Immature natural killer cell (primary cell): ENCODE data around the gene ATF4. TPM values are rescaled to one million over a fixed set of nuclear protein-coding genes. Genes with fewer than 3 reads are reported as not detected.
A peak's percentile ranks its signal among the peaks of the same experiment; 100 is the strongest.

ENCODE experiments used
- DNase-seq, 3 donors: peaks; one replicate each; pipeline ENCODE4 v3.0.0; 2022; ENCODE audit warnings: mixed read lengths in 1 of 3
- H3K27ac Mint-ChIP-seq, 6 donors: one replicate each; pipeline ENCODE4 v1.8.0; 2020; ENCODE audit warnings: mixed read lengths in 6 of 6, mild to moderate bottlenecking in 5 of 6, inconsistent platforms in 4 of 6, moderate library complexity in 3 of 6
- H3K27me3 Mint-ChIP-seq, 3 donors: one replicate each; pipeline ENCODE4 v1.8.0; 2020 to 2021; ENCODE audit warnings: low read depth in 3 of 3, mild to moderate bottlenecking in 3 of 3, mixed read lengths in 3 of 3, moderate library complexity in 3 of 3, inconsistent platforms in 1 of 3
- H3K36me3 Mint-ChIP-seq, 3 donors: one replicate each; pipeline ENCODE4 v1.8.0; 2020; ENCODE audit warnings: mixed read lengths in 3 of 3, inconsistent platforms in 2 of 3, mild to moderate bottlenecking in 2 of 3
- H3K4me1 Mint-ChIP-seq, 2 donors: one replicate each; pipeline ENCODE4 v1.8.0; 2020; ENCODE audit warnings: inconsistent platforms in 2 of 2, mild to moderate bottlenecking in 2 of 2, mixed read lengths in 2 of 2, moderate library complexity in 1 of 2
- H3K4me3 Mint-ChIP-seq, 5 donors: one replicate each; pipeline ENCODE4 v1.8.0; 2020; ENCODE audit warnings: mild to moderate bottlenecking in 5 of 5, mixed read lengths in 5 of 5, inconsistent platforms in 3 of 5, moderate library complexity in 3 of 5
- H3K9me3 Mint-ChIP-seq, 6 donors: one replicate each; pipeline ENCODE4 v1.8.0; 2020; ENCODE audit warnings: mild to moderate bottlenecking in 6 of 6, mixed read lengths in 6 of 6, inconsistent platforms in 4 of 6, moderate library complexity in 3 of 6
- polyA plus RNA-seq, 3 donors: library from polyadenylated mRNA; unstranded; fragments of 300-500 nt; fragmentation: Illumina TruSeq; gene quantifications; one replicate each; pipeline ENCODE4 v1.2.3, GENCODE V29; 2021

ATF4 gene
- polyA plus RNA-seq, 3 donors from 2014 or later, result 48.9 to 113 (median 69.4) TPM

GRCh38 chr22:39532215-39533073 lies 12.1 kb downstream of the ATF4 start, which contains the start of gene RPS19BP1:
Gene RPS19BP1, minus strand, starts transcription at chr22:39532748. Its CDS starts 10 bp downstream, at chr22:39532738.
- Mint-ChIP-seq H3K4me1 (peaks cover 52 to 53% of the 10 kb centered on the region in 2 donors), H3K27me3 (peaks cover 2 to 12% (median 10%) of the 10 kb centered on the region in 3 donors), H3K4me3 (peak within 1 kb of the TSS; percentile 95 to 98 (median 97)), H3K9me3 (no peaks in the 10 kb centered on the region), H3K36me3 (peaks cover 0 to 6% (median 4%) of the 10 kb centered on the region in 3 donors), H3K27ac (peak within 1 kb of the TSS; percentile 92 to 98 (median 96))
- peak; percentile 99 for DNase-seq

GRCh38 chr22:39534092-39534506 lies 13.7 kb downstream of the ATF4 start:
- H3K27me3 Mint-ChIP-seq, result peaks cover 2 to 10% (median 8%) of the 10 kb centered on the region in 3 donors
- H3K4me1 Mint-ChIP-seq, result peaks cover 37 to 40% of the 10 kb centered on the region in 2 donors
- no peak for DNase-seq
- H3K9me3 Mint-ChIP-seq, result no peaks in the 10 kb centered on the region
- peaks cover 0 to 6% (median 4%) of the 10 kb centered on the region in 3 donors for H3K36me3 Mint-ChIP-seq
- H3K27ac Mint-ChIP-seq, result peak overlapping the region in 2 of 6 donors; percentile 8 to 24
- peak overlapping the region in 1 of 5 donors; percentile 21 for H3K4me3 Mint-ChIP-seq

GRCh38 chr22:39534591-39535356 lies 14.4 kb downstream of the ATF4 start:
- peaks cover 2 to 9% (median 8%) of the 10 kb centered on the region in 3 donors for H3K27me3 Mint-ChIP-seq

DNA sequence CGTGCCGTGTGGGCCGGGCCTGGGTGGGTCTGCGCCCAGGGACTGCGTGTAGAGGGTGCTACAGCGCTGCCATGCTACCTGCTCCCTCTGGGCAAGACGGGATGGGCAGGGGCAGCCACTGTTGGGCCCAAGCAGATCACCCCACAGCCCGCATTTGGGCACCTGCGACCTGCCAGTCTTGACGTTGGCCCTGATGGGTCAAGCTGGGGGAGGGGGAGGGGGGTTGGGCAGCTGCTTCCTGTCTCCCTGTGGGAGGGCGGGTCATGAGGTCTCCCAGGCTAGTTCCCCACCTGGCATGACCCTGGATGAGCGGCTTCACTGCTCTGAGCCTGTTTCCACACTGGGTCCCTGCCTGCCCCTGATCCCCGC lies 15.0 kb downstream of the ATF4 start:
- peaks cover 25 to 28% of the 10 kb centered on the region in 2 donors for H3K4me1 Mint-ChIP-seq
- H3K4me3 Mint-ChIP-seq, result no peak overlapping the region
- H3K36me3 Mint-ChIP-seq, result peaks cover 0 to 2% (median 0%) of the 10 kb centered on the region in 3 donors
- H3K27ac Mint-ChIP-seq, result no peak overlapping the region
- no peak for DNase-seq
- H3K9me3 Mint-ChIP-seq, result no peaks in the 10 kb centered on the region
- H3K27me3 Mint-ChIP-seq, result peaks cover 2 to 6% (median 6%) of the 10 kb centered on the region in 3 donors

More at GRCh38 chr22:39534591-39535356, 14.4 kb downstream of the ATF4 start:
- H3K4me3 Mint-ChIP-seq, result peak overlapping the region in 2 of 5 donors; percentile 20 to 21
- no peak overlapping the region for H3K27ac Mint-ChIP-seq
- H3K9me3 Mint-ChIP-seq, result no peaks in the 10 kb centered on the region
- peaks cover 0 to 6% (median 4%) of the 10 kb centered on the region in 3 donors for H3K36me3 Mint-ChIP-seq
- peak; percentile 66 to 74 (median 73) for DNase-seq
- H3K4me1 Mint-ChIP-seq, result peaks cover 30 to 33% of the 10 kb centered on the region in 2 donors

GRCh38 chr22:39535831-39536449 lies 15.6 kb downstream of the ATF4 start:
- H3K27ac Mint-ChIP-seq, result no peak overlapping the region
- no peak for DNase-seq
- peaks cover 0 to 2% (median 0%) of the 10 kb centered on the region in 3 donors for H3K36me3 Mint-ChIP-seq
- H3K9me3 Mint-ChIP-seq, result no peaks in the 10 kb centered on the region
- H3K4me3 Mint-ChIP-seq, result no peak overlapping the region
- peaks cover 2 to 6% (median 6%) of the 10 kb centered on the region in 3 donors for H3K27me3 Mint-ChIP-seq
- peaks cover 20 to 22% of the 10 kb centered on the region in 2 donors for H3K4me1 Mint-ChIP-seq

DNA sequence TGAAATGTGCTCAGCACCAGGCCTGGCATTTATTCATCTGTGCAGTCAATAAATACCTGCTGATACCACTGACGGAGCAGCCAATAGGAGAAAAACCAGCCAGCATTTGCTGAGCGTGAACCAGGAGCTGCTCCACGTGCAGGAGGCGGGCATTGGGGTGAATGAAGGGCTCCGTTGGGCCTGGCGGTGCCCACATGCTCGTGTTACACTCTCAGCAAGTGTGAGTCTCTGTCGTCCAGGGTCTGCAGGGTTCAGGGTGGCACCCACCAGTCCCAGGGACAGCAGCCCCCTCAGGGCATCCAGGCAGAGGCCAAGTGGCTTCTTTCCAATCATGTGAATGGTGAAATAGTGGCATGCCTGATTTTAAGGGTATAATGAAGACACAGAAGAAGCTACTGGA lies 16.3 kb downstream of the ATF4 start:
- Mint-ChIP-seq H3K27me3 (peaks cover 2 to 6% (median 6%) of the 10 kb centered on the region in 3 donors), H3K36me3 (peaks cover 0 to 2% (median 0%) of the 10 kb centered on the region in 3 donors), H3K4me3 (no peak overlapping the region), H3K9me3 (no peaks in the 10 kb centered on the region), H3K4me1 (peaks cover 12 to 14% of the 10 kb centered on the region in 2 donors), H3K27ac (no peak overlapping the region)
- DNase-seq, result no peak

DNA sequence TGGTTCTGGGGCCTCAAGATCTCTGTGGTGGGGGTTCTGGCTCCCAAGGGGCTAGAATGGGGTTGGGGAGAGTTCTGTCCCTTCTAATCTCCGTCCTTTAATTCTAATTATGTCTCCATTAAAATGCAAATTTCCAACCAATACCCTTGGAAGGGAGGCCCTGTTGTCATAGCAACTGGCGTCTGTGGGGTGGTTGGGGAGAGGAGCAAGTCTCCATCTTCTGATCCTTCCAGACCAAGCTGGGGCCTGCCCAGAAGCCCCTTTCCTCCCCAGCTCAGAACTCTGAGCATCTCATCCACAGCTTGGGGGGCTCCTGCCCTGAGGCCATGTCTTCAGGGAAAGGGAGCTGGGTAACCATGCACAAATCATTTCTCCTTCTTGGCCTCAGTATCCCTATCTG lies 17.6 kb downstream of the ATF4 start:
- Mint-ChIP-seq H3K4me1 (peaks cover 1 to 2% of the 10 kb centered on the region in 2 donors), H3K4me3 (no peak overlapping the region), H3K27ac (no peak overlapping the region), H3K9me3 (no peaks in the 10 kb centered on the region), H3K27me3 (peaks cover under 1 to 3% (median under 1%) of the 10 kb centered on the region in 3 donors), H3K36me3 (no peaks in the 10 kb centered on the region)
- no peak for DNase-seq

DNA sequence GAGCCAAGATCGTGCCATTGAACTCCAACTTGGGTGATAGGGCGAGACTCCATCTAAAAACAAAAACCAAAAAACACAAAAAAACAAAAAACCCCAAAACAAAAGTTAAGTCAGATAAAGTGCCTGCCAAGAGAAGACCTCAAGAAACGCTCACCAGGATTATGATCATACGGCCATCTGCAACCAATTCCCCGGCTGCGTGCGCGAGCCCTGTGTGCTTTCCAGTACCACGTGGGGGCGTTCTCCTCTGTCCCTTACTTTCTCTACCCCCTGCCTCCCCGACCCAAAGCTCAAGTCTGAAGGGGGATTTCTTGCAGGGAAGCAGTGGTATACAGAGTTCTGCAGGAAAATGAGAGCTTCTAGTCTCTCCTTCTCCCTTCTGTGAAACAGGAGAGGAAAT lies 22.7 kb downstream of the ATF4 start:
- Mint-ChIP-seq H3K4me1 (peaks cover 22 to 24% of the 10 kb centered on the region in 2 donors), H3K36me3 (no peaks in the 10 kb centered on the region), H3K27me3 (peaks cover 7 to 17% (median 13%) of the 10 kb centered on the region in 3 donors), H3K4me3 (no peak overlapping the region), H3K27ac (no peak overlapping the region), H3K9me3 (no peaks in the 10 kb centered on the region)
- no peak for DNase-seq

GRCh38 chr22:39545386-39546365 lies 25.3 kb downstream of the ATF4 start:
- H3K27ac Mint-ChIP-seq, result peak overlapping the region in 3 of 6 donors; percentile 15 to 81 (median 19)

DNA sequence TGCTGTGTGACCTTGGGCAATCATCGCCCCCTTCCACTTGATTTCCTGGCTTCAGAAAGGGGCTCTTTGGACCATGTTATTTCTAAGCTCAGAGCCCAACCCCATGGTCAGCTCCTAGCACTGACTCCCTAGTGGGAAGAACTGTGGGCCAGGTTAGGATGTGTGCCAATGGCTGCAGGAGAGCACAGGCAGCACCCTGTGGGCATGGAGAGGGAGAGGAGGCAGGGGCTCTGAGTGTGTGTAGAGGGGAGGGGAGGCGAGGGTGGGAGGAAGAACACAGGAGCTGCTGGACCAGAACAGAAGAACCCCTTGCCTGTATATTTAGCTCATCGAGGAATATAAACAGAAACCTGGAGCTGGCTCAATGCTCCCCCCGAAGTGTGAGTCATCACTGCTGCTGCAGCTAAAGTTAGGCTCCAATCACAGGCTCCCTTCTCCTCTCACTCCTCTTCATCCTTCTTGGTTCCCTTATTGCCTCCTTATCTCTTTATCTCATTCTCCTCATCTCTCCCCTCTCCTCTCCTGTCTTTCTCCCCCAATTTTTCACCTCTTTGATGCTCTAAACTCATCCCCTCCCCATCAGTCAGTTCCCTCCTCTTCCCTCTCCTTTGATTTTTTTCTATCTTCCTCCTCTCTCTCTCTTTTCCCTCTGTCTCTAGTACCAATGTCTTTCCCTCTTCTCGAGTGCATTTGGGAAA lies 26.7 kb downstream of the ATF4 start:
- no peaks in the 10 kb centered on the region for H3K9me3 Mint-ChIP-seq
- H3K27me3 Mint-ChIP-seq, result peaks cover 11 to 22% (median 17%) of the 10 kb centered on the region in 3 donors
- H3K36me3 Mint-ChIP-seq, result no peaks in the 10 kb centered on the region
- H3K4me3 Mint-ChIP-seq, result peak overlapping the region in 1 of 5 donors; percentile 90
- no peak for DNase-seq
- no peak overlapping the region for H3K27ac Mint-ChIP-seq
- H3K4me1 Mint-ChIP-seq, result peaks cover 22 to 24% of the 10 kb centered on the region in 2 donors

More at GRCh38 chr22:39545386-39546365, 25.3 kb downstream of the ATF4 start:
- H3K9me3 Mint-ChIP-seq, result no peaks in the 10 kb centered on the region
- peak; percentile 41 to 64 (median 44) for DNase-seq
- no peaks in the 10 kb centered on the region for H3K36me3 Mint-ChIP-seq
- peaks cover 22 to 24% of the 10 kb centered on the region in 2 donors for H3K4me1 Mint-ChIP-seq
- H3K4me3 Mint-ChIP-seq, result peak overlapping the region; percentile 51 to 90 (median 78)
- peaks cover 7 to 17% (median 17%) of the 10 kb centered on the region in 3 donors for H3K27me3 Mint-ChIP-seq

- Mint-ChIP-seq H3K27ac (no peak overlapping the region), H3K27me3 (peaks cover 8 to 24% (median 17%) of the 10 kb centered on the region in 3 donors)
Observed at GRCh38 chr22:39547587-39547947, 27.2 kb downstream of the ATF4 start.

GRCh38 chr22:39553429-39553828 lies 33.1 kb downstream of the ATF4 start:
- Mint-ChIP-seq H3K4me1 (peaks cover 6 to 7% of the 10 kb centered on the region in 2 donors), H3K36me3 (no peaks in the 10 kb centered on the region), H3K27me3 (peaks cover 11 to 32% (median 19%) of the 10 kb centered on the region in 3 donors), H3K9me3 (no peaks in the 10 kb centered on the region), H3K4me3 (no peak overlapping the region), H3K27ac (no peak overlapping the region)
- no peak for DNase-seq

More at GRCh38 chr22:39547587-39547947, 27.2 kb downstream of the ATF4 start:
- Mint-ChIP-seq H3K4me1 (peaks cover 22 to 24% of the 10 kb centered on the region in 2 donors), H3K36me3 (no peaks in the 10 kb centered on the region), H3K4me3 (no peak overlapping the region), H3K9me3 (no peaks in the 10 kb centered on the region)
- DNase-seq, result no peak
